Right forelimb (tissue), 1 donor: ENCODE data around the gene TGIF1.
"Not testable (repeated sequence)": the region's sequence is repeated elsewhere in the genome, so short reads cannot be mapped to it uniquely, and the experiment has no call there.

Experiments
- DNase-seq: peaks from one replicate; pipeline ENCODE4 v3.0.0-alpha.2; 2018

The TGIF1 gene

GRCh38 chr18:3450012-3450798, at the start of gene TGIF1:
TSS of gene TGIF1 (plus strand) at chr18:3450172. CDS start at chr18:3450490, 318 bp downstream.
- peak; percentile 88 for DNase-seq

- DNase-seq = no peak
Observed at GRCh38 chr18:3400567-3401296, 49.2 kb upstream of the TGIF1 start.

GRCh38 chr18:3401669-3402620, 48.0 kb upstream of the TGIF1 start:
- DNase-seq = no peak

GRCh38 chr18:3402982-3403451, 47.0 kb upstream of the TGIF1 start:
- no peak for DNase-seq

- no peak for DNase-seq
Observed at GRCh38 chr18:3405713-3406112, 44.3 kb upstream of the TGIF1 start.

GRCh38 chr18:3408107-3408506, 41.9 kb upstream of the TGIF1 start:
- DNase-seq = no peak

GRCh38 chr18:3409811-3410210, 40.2 kb upstream of the TGIF1 start:
- no peak for DNase-seq

- DNase-seq = no peak
Observed at GRCh38 chr18:3410273-3410672, 39.7 kb upstream of the TGIF1 start.

GRCh38 chr18:3410876-3411275, 39.1 kb upstream of the TGIF1 start:
- not testable (repeated sequence) for DNase-seq

GRCh38 chr18:3411327-3411726, 38.6 kb upstream of the TGIF1 start:
- DNase-seq = no peak

GRCh38 chr18:3411854-3412268, 38.1 kb upstream of the TGIF1 start:
- no peak for DNase-seq

GRCh38 chr18:3412528-3412927, 37.4 kb upstream of the TGIF1 start:
- DNase-seq = not testable (repeated sequence)

GRCh38 chr18:3415110-3415509, 34.9 kb upstream of the TGIF1 start:
- DNase-seq = no peak

GRCh38 chr18:3418083-3418482, 31.9 kb upstream of the TGIF1 start:
- DNase-seq = no peak

GRCh38 chr18:3420919-3421279, 29.1 kb upstream of the TGIF1 start:
- no peak for DNase-seq

GRCh38 chr18:3422905-3423304, 27.1 kb upstream of the TGIF1 start:
- no peak for DNase-seq

GRCh38 chr18:3424280-3424890, 25.6 kb upstream of the TGIF1 start:
- DNase-seq = no peak

- no peak for DNase-seq
Observed at GRCh38 chr18:3425030-3425429, 24.9 kb upstream of the TGIF1 start.

GRCh38 chr18:3425446-3425845, 24.5 kb upstream of the TGIF1 start:
- DNase-seq = no peak

- DNase-seq = no peak
Observed at GRCh38 chr18:3426074-3426473, 23.9 kb upstream of the TGIF1 start.

- no peak for DNase-seq
Observed at GRCh38 chr18:3427944-3428343, 22.0 kb upstream of the TGIF1 start.

- no peak for DNase-seq
Observed at GRCh38 chr18:3429121-3429520, 20.9 kb upstream of the TGIF1 start.

GRCh38 chr18:3434685-3435084, 15.3 kb upstream of the TGIF1 start:
- DNase-seq = no peak
